Duodenal mucosa (tissue), 2 donors: ENCODE data around the gene SERPINB1.
"Not testable (repeated sequence)": the region's sequence is repeated elsewhere in the genome, so short reads cannot be mapped to it uniquely, and the experiment has no call there.

Source experiments
- H3K27ac ChIP-seq: one replicate; pipeline ENCODE4 v1.7.0; 2013; ENCODE audit warnings: low read depth, low read length
- H3K27me3 ChIP-seq, 2 donors: one replicate each; pipeline ENCODE4 v1.7.0; 2013; ENCODE audit warnings: low read length in 2 of 2, control low read depth in 1 of 2; ENCODE audit not compliant: insufficient read depth in 2 of 2, control insufficient read depth in 1 of 2
- H3K36me3 ChIP-seq, 2 donors: one replicate each; pipeline ENCODE4 v1.7.0; 2013; ENCODE audit warnings: low read length in 2 of 2, control low read depth in 1 of 2; ENCODE audit not compliant: insufficient read depth in 2 of 2, control insufficient read depth in 1 of 2
- H3K4me1 ChIP-seq, 2 donors: one replicate each; pipeline ENCODE4 v1.7.0; 2013; ENCODE audit warnings: low read length in 2 of 2, control low read depth in 1 of 2; ENCODE audit not compliant: insufficient read depth in 2 of 2, control insufficient read depth in 1 of 2
- H3K4me3 ChIP-seq, 2 donors: one replicate each; pipeline ENCODE4 v1.7.0; 2013; ENCODE audit warnings: low read length in 2 of 2, low read depth in 1 of 2
- H3K9ac ChIP-seq, 2 donors: one replicate each; pipeline ENCODE4 v1.7.0; 2013; ENCODE audit warnings: low read length in 2 of 2, low read depth in 1 of 2
- H3K9me3 ChIP-seq, 2 donors: one replicate each; pipeline ENCODE4 v1.7.0; 2013; ENCODE audit warnings: low read length in 2 of 2, control low read depth in 1 of 2; ENCODE audit not compliant: control insufficient read depth in 1 of 2

SERPINB1 gene

GRCh38 chr6:2841264-2842138 is at the start of gene SERPINB1:
TSS of gene SERPINB1 (minus strand) at chr6:2841863. CDS start at chr6:2840586, 1,277 bp downstream.
- Histone ChIP-seq H3K9ac (peak within 1 kb of the TSS; percentile 33 to 88), H3K27me3 (no peaks in the 10 kb centered on the region), H3K36me3 (peaks cover 15 to 16% of the 10 kb centered on the region in 2 donors), H3K4me3 (peak within 1 kb of the TSS; percentile 67 to 98), H3K9me3 (no peaks in the 10 kb centered on the region), H3K27ac (peak within 1 kb of the TSS; percentile 91), H3K4me1 (peaks cover 25 to 36% of the 10 kb centered on the region in 2 donors)

GRCh38 chr6:2890976-2891767 is 49.5 kb upstream of the SERPINB1 start:
- H3K4me3 ChIP-seq = no peak overlapping the region
- H3K36me3 ChIP-seq = peaks cover 5 to 31% of the 10 kb centered on the region in 2 donors
- H3K4me1 ChIP-seq = no peaks in the 10 kb centered on the region
- H3K27ac ChIP-seq = no peak overlapping the region
- no peaks in the 10 kb centered on the region for H3K9me3 ChIP-seq
- H3K9ac ChIP-seq = no peak overlapping the region
- H3K27me3 ChIP-seq = no peaks in the 10 kb centered on the region

- Histone ChIP-seq H3K9ac (no peak overlapping the region), H3K4me1 (no peaks in the 10 kb centered on the region), H3K27ac (no peak overlapping the region), H3K9me3 (no peaks in the 10 kb centered on the region), H3K27me3 (no peaks in the 10 kb centered on the region), H3K4me3 (no peak overlapping the region), H3K36me3 (peaks cover 5 to 13% of the 10 kb centered on the region in 2 donors)
Observed at GRCh38 chr6:2885967-2886735, 44.5 kb upstream of the SERPINB1 start.

- H3K9ac ChIP-seq = no peak overlapping the region
- H3K27me3 ChIP-seq = no peaks in the 10 kb centered on the region
- peaks cover 1 to 2% of the 10 kb centered on the region in 2 donors for H3K36me3 ChIP-seq
- no peaks in the 10 kb centered on the region for H3K4me1 ChIP-seq
- no peak overlapping the region for H3K4me3 ChIP-seq
- no peaks in the 10 kb centered on the region for H3K9me3 ChIP-seq
- no peak overlapping the region for H3K27ac ChIP-seq
Observed at GRCh38 chr6:2884804-2885203, 43.1 kb upstream of the SERPINB1 start.

- H3K4me3 ChIP-seq = no peak overlapping the region
- H3K27me3 ChIP-seq = no peaks in the 10 kb centered on the region
- no peaks in the 10 kb centered on the region for H3K4me1 ChIP-seq
- no peaks in the 10 kb centered on the region for H3K36me3 ChIP-seq
- H3K9me3 ChIP-seq = no peaks in the 10 kb centered on the region
- no peak overlapping the region for H3K27ac ChIP-seq
- H3K9ac ChIP-seq = no peak overlapping the region
Observed at GRCh38 chr6:2883673-2884072, 42.0 kb upstream of the SERPINB1 start.

GRCh38 chr6:2881423-2881822 is 39.8 kb upstream of the SERPINB1 start:
- H3K27me3 ChIP-seq = no peaks in the 10 kb centered on the region
- no peak overlapping the region for H3K9ac ChIP-seq
- no peaks in the 10 kb centered on the region for H3K36me3 ChIP-seq

GRCh38 chr6:2880156-2880555 is 38.5 kb upstream of the SERPINB1 start:
- not testable (repeated sequence) for H3K27me3 ChIP-seq, H3K9me3 ChIP-seq, H3K36me3 ChIP-seq, H3K4me3 ChIP-seq, H3K27ac ChIP-seq, H3K9ac ChIP-seq
- peaks cover 11 to 18% of the 10 kb centered on the region in 2 donors for H3K4me1 ChIP-seq

More at GRCh38 chr6:2881423-2881822, 39.8 kb upstream of the SERPINB1 start:
- Histone ChIP-seq H3K9me3 (no peaks in the 10 kb centered on the region), H3K4me3 (no peak overlapping the region), H3K4me1 (peaks cover 11 to 12% of the 10 kb centered on the region in 2 donors), H3K27ac (no peak overlapping the region)

GRCh38 chr6:2877960-2878359 is 36.3 kb upstream of the SERPINB1 start:
- Histone ChIP-seq H3K9ac (no peak overlapping the region), H3K27ac (no peak overlapping the region), H3K36me3 (no peaks in the 10 kb centered on the region), H3K4me1 (peaks cover 18 to 25% of the 10 kb centered on the region in 2 donors), H3K4me3 (no peak overlapping the region), H3K27me3 (no peaks in the 10 kb centered on the region), H3K9me3 (no peaks in the 10 kb centered on the region)

GRCh38 chr6:2877057-2877882 is 35.6 kb upstream of the SERPINB1 start:
- H3K4me1 ChIP-seq = peaks cover 18 to 25% of the 10 kb centered on the region in 2 donors
- H3K9me3 ChIP-seq = no peaks in the 10 kb centered on the region
- H3K36me3 ChIP-seq = no peaks in the 10 kb centered on the region
- no peak overlapping the region for H3K4me3 ChIP-seq
- no peaks in the 10 kb centered on the region for H3K27me3 ChIP-seq
- peak overlapping the region in 1 of 2 donors; percentile 36 for H3K9ac ChIP-seq
- peak overlapping the region; percentile 47 for H3K27ac ChIP-seq
